ENCODE measurements around the gene RPL15.

Gene RPL15

GRCh38 chr3:23964537-23965235 is 47.8 kb downstream of the RPL15 start:
- no peak for DNase-seq (ENCODE audit: low spot score)
- no peak for TF ChIP-seq CTCF (IDR thresholded peaks at IDR 0.05; ENCODE audit: extremely low read depth, insufficient read depth, missing control alignments)
- in situ Hi-C loops (cut with MboI; ENCODE audit: low pct_unique_long_range_greater_than_20kb, low sequenced_read_pairs, unreplicated experiment): no loop called here

- TF ChIP-seq CTCF (IDR thresholded peaks at IDR 0.05; ENCODE audit: extremely low read depth, insufficient read depth, missing control alignments): no peak
- no peak for DNase-seq (ENCODE audit: low spot score)
- in situ Hi-C loops (cut with MboI; ENCODE audit: low pct_unique_long_range_greater_than_20kb, low sequenced_read_pairs, unreplicated experiment): no loop called here
Observed at GRCh38 chr3:23966328-23966727, 49.4 kb downstream of the RPL15 start.

- DNase-seq (ENCODE audit: low spot score): no peak
- in situ Hi-C loops (cut with MboI; ENCODE audit: low pct_unique_long_range_greater_than_20kb, low sequenced_read_pairs, unreplicated experiment): no loop called here
Observed at GRCh38 chr3:23968463-23969184, 51.7 kb downstream of the RPL15 start.

GRCh38 chr3:23969393-23969792 is 52.5 kb downstream of the RPL15 start:
- TF ChIP-seq CTCF (IDR thresholded peaks at IDR 0.05; ENCODE audit: extremely low read depth, insufficient read depth, missing control alignments): no peak
- DNase-seq (ENCODE audit: low spot score): no peak
- in situ Hi-C loops (cut with MboI; ENCODE audit: low pct_unique_long_range_greater_than_20kb, low sequenced_read_pairs, unreplicated experiment): no loop called here

More at GRCh38 chr3:23968463-23969184, 51.7 kb downstream of the RPL15 start:
- no peak for TF ChIP-seq CTCF (IDR thresholded peaks at IDR 0.05; ENCODE audit: extremely low read depth, insufficient read depth, missing control alignments)

Data from GM13977 (cell line).